ES-I3 (cell line): Measurements from ENCODE around the gene RNASE8.

Experiments
- H3K36me3 ChIP-seq: 2 replicates; pipeline ENCODE4 v1.6.1; 2013; ENCODE audit warnings: mild to moderate bottlenecking, low read length, control low read depth, moderate library complexity; ENCODE audit not compliant: insufficient read depth
- H3K4me1 ChIP-seq: 2 replicates; pipeline ENCODE4 v1.6.1; 2013; ENCODE audit warnings: mild to moderate bottlenecking, control low read depth, low read length; ENCODE audit not compliant: insufficient read depth
- H3K9ac ChIP-seq: 2 replicates; pipeline ENCODE4 v1.6.1; 2013; ENCODE audit warnings: low read depth, mild to moderate bottlenecking, low read length, moderate library complexity
- H3K9me3 ChIP-seq: 2 replicates; pipeline ENCODE4 v1.6.1; 2013; ENCODE audit warnings: mild to moderate bottlenecking, low read length, moderate library complexity; ENCODE audit not compliant: control insufficient read depth, insufficient read depth

RNASE8 gene

DNA sequence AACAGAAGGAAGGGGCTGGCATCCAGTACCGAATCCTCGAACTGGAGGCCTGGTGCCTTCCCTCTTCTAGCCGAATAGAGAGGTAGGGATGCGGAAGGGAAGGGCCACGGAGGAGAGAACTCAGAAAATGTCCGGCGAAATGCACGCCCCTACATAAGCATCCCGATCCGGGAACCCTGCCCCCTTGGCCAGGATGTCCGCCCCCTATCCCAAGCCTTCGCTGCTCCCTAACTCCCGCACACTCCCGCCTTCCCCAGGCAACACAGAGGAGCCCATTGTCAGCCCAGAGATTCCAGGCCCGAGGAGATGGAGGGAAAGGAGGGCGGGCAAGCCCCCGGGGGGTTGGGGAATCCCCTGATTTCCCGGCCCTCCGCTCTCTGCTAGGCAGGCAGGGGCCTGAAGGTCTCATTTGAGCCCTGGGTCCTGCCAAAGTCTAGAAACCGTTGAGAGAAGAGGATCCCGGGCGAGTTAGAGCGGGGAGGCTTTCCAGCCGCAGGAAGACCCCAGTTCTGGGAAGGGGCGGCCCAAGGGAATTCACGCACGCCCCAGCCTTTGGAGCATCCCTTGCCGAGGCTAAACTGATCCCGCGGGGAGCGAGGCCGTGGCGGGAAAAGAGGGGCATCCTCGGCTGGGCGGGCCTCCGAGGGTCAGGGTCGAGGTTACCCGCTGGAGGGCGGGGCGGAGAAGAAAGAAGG lies 11.9 kb downstream of the RNASE8 start:
- Histone ChIP-seq H3K36me3 (no peaks in the 10 kb centered on the region), H3K4me1 (peaks cover 7% of the 10 kb centered on the region; the same call in 1 of the 2 replicates), H3K9me3 (no peaks in the 10 kb centered on the region), H3K9ac (peak overlapping the region; percentile 67)

GRCh38 chr14:21070083-21070609 lies 12.5 kb downstream of the RNASE8 start, which contains the start of gene ARHGEF40:
TSS of gene ARHGEF40 (plus strand) at chr14:21070304. CDS start at chr14:21070397, 93 bp downstream.
- Histone ChIP-seq H3K9ac (peak within 1 kb of the TSS; percentile 67), H3K4me1 (peaks cover 7% of the 10 kb centered on the region; the same call in 1 of the 2 replicates), H3K9me3 (no peaks in the 10 kb centered on the region), H3K36me3 (no peaks in the 10 kb centered on the region)

DNA sequence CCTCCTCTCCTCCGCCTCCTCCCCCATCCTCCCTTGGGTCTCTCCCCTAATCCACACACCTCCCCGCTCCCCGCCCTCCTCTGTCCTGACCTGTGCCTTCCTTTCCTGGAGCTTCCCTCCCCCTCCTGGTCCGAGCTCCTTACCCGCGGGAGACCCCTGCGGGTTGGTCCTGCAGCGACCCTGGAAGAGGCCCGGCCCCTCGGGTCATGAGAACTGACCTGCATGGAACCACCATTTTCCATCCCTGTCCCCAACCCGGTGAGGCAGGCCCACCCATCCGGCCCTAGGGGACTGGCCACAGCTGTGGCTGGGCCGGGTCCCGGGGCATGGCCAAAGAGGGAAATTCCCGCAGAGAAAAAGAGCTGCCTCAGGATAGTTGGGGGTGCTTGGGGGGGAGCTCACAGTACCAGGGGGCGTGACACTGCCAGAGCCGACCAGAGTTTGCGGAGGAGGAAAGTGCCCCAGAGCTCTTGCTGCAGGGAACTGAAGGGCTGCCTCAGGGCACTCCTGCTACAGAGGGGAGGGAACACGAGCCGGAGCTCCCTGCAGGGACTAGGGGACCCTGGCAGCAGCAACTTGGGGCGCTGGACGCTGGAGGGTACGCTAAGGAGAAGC lies 13.1 kb downstream of the RNASE8 start:
- Histone ChIP-seq H3K36me3 (no peaks in the 10 kb centered on the region), H3K4me1 (peaks cover 7% of the 10 kb centered on the region; the same call in 1 of the 2 replicates), H3K9ac (peak overlapping the region; percentile 67)

DNA sequence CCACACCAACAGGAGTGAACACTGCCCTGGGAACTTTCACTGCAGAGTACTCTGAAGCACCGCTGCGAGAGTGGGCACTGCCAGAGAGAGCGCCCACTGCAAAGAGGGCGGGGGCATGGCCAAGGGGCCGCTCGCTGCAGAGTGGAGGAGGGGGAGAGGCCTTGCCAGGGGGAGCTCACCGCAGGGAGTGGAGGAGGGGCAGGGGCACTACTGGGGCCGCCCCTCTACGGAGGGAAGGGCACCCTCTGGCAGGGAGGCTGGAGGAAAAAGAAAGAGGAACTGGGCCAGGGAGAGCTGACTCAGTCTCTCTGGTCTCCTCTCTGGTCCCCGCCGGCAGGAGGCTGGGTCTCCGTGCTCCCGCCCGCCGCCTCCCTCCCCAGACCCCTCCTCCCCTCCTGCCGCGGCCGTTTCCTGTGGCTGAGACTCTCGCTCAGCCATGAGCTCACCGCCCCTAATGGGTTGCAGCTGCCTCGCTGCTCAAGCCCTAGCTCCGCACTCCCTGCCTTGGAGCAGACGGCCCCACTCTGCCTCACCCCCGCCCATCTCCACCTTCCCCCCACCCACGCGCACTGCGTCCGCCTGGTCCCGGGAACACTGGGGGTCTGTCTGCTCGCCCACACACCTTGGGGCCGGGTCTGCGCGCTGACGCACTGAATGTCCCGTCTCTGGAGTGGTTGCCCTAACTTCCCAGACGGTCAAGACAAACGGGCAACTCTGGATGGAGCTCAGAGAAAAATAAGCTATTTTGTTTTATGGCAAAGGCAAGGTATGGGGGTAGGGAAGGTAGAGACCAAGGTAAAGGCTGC lies 13.8 kb downstream of the RNASE8 start:
- H3K4me1 ChIP-seq = peaks cover 7% of the 10 kb centered on the region; the same call in 1 of the 2 replicates
- no peaks in the 10 kb centered on the region for H3K9me3 ChIP-seq
- H3K9ac ChIP-seq = peak overlapping the region; percentile 67
- H3K36me3 ChIP-seq = no peaks in the 10 kb centered on the region

More for the DNA sequence above, 13.1 kb downstream of the RNASE8 start:
- no peaks in the 10 kb centered on the region for H3K9me3 ChIP-seq

GRCh38 chr14:21072031-21072473 lies 14.4 kb downstream of the RNASE8 start:
- H3K36me3 ChIP-seq = no peaks in the 10 kb centered on the region
- peak overlapping the region; percentile 67 for H3K9ac ChIP-seq
- H3K4me1 ChIP-seq = peaks cover 7% of the 10 kb centered on the region; the same call in 1 of the 2 replicates
- no peaks in the 10 kb centered on the region for H3K9me3 ChIP-seq

GRCh38 chr14:21072781-21073339 lies 15.2 kb downstream of the RNASE8 start:
- H3K4me1 ChIP-seq = peaks cover 7% of the 10 kb centered on the region; the same call in 1 of the 2 replicates
- no peaks in the 10 kb centered on the region for H3K9me3 ChIP-seq
- H3K36me3 ChIP-seq = no peaks in the 10 kb centered on the region
- H3K9ac ChIP-seq = no peak overlapping the region

DNA sequence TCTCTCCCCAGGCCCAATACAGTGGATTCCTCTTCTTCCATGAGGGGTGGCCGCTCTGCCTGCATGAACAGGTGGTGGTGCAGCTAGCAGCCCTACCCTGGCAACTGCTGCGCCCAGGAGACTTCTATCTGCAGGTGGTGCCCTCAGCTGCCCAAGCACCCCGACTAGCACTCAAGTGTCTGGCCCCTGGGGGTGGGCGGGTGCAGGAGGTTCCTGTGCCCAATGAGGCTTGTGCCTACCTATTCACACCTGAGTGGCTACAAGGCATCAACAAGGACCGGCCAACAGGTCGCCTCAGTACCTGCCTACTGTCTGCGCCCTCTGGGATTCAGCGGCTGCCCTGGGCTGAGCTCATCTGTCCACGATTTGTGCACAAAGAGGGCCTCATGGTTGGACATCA lies 16.3 kb downstream of the RNASE8 start:
- Histone ChIP-seq H3K36me3 (no peaks in the 10 kb centered on the region), H3K9me3 (no peaks in the 10 kb centered on the region), H3K9ac (no peak overlapping the region), H3K4me1 (peaks cover 7% of the 10 kb centered on the region; the same call in 1 of the 2 replicates)

DNA sequence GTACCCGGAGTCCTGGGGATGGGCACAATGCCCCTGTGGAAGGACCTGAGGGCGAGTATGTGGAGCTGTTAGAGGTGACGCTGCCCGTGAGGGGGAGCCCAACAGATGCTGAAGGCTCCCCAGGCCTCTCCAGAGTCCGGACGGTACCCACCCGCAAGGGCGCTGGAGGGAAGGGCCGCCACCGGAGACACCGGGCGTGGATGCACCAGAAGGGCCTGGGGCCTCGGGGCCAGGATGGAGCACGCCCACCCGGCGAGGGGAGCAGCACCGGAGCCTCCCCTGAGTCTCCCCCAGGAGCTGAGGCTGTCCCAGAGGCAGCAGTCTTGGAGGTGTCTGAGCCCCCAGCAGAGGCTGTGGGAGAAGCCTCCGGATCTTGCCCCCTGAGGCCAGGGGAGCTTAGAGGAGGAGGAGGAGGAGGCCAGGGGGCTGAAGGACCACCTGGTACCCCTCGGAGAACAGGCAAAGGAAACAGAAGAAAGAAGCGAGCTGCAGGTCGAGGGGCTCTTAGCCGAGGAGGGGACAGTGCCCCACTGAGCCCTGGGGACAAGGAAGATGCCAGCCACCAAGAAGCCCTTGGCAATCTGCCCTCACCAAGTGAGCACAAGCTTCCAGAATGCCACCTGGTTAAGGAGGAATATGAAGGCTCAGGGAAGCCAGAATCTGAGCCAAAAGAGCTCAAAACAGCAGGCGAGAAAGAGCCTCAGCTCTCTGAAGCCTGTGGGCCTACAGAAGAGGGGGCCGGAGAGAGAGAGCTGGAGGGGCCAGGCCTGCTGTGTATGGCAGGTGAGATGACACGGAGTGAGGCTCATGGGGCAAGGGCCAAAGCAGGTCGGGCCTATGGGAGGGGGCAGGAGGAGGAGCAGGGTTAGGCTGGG lies 17.0 kb downstream of the RNASE8 start:
- Histone ChIP-seq H3K9me3 (no peaks in the 10 kb centered on the region), H3K9ac (no peak overlapping the region), H3K36me3 (no peaks in the 10 kb centered on the region), H3K4me1 (peaks cover 7% of the 10 kb centered on the region; the same call in 1 of the 2 replicates)

GRCh38 chr14:21075719-21076437 lies 18.3 kb downstream of the RNASE8 start:
- Histone ChIP-seq H3K4me1 (peaks cover 7% of the 10 kb centered on the region; the same call in 1 of the 2 replicates), H3K9me3 (no peaks in the 10 kb centered on the region), H3K9ac (no peak overlapping the region), H3K36me3 (no peaks in the 10 kb centered on the region)

DNA sequence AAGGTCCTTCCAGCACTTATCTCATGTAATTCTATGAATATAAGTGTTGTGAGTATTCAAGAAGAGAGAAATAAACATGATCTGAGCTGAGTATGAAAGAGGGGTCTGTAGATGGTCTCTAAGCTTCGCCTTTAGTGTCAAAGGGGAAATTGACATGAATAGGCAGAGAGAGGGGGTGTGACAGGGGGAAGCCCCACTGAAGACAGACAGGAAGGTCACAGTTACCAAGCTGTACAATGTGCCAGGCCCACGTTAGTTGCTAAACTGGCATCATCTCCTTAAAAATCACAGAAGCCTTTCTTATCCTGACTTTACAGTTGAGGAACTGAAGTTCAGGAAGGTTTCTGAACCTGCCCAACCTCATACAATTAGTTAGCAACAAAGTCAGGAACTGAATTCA lies 20.1 kb downstream of the RNASE8 start:
- Histone ChIP-seq H3K9me3 (no peaks in the 10 kb centered on the region), H3K9ac (no peak overlapping the region), H3K36me3 (no peaks in the 10 kb centered on the region; the same call in 1 of the 2 replicates), H3K4me1 (no peaks in the 10 kb centered on the region)

DNA sequence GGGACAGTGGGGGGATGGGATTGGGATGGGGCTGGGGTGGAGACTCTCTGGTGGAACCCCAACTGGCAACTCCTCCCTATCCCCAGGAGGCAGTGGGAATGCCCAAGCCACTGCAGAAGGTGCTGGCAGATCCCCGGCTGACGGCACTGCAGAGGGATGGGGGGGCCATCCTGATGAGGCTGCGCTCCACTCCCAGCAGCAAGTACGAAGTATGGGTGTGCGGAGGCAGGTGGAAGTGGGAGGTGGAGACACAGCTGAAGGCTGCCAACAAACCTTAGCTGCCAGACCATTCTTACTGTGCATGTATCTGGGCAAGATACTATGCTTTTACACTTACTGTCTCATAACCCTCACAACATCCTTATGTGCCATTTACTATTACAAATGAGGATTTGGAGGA lies 20.7 kb downstream of the RNASE8 start:
- H3K36me3 ChIP-seq = no peaks in the 10 kb centered on the region; the same call in 1 of the 2 replicates
- H3K4me1 ChIP-seq = no peaks in the 10 kb centered on the region
- no peaks in the 10 kb centered on the region for H3K9me3 ChIP-seq

DNA sequence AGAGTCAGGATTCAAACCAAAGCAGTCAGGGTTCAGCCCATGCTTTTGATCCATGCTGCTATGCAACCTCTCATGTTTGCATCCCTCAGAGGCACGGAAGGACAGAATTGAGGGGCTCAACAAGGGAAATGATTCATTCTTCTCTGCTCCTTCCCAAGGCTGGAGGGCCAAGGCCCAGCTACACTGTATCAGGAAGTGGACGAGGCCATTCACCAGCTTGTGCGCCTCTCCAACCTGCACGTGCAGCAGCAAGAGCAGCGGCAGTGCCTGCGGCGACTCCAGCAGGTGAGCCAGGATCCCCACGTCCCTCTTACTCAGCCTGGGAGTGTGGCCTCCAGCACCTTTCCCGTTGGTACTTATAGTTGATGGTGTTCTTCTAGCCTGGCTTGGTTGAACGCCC lies 21.1 kb downstream of the RNASE8 start:
- Histone ChIP-seq H3K9me3 (no peaks in the 10 kb centered on the region), H3K9ac (no peak overlapping the region), H3K4me1 (no peaks in the 10 kb centered on the region), H3K36me3 (no peaks in the 10 kb centered on the region; the same call in 1 of the 2 replicates)

More for the DNA sequence above, 20.7 kb downstream of the RNASE8 start:
- H3K9ac ChIP-seq = no peak overlapping the region
